ENCODE data around the gene KIF26A.
A peak's percentile ranks its signal among the peaks of the same experiment; 100 is the strongest.

Gene KIF26A

GRCh38 chr14:104133496-104133895 is 4.9 kb upstream of the KIF26A start:
- no peak for DNase-seq

GRCh38 chr14:104134061-104134965 is 4.1 kb upstream of the KIF26A start:
- DNase-seq: no peak

GRCh38 chr14:104135121-104135903 is 3.1 kb upstream of the KIF26A start:
- DNase-seq: peak; percentile 24

- peak; percentile 25 for DNase-seq
Measured at GRCh38 chr14:104135904-104136471, 2.4 kb upstream of the KIF26A start.

GRCh38 chr14:104136472-104137296 is 1.7 kb upstream of the KIF26A start:
- no peak for DNase-seq

GRCh38 chr14:104137297-104138097 is 890 bp upstream of the KIF26A start:
- DNase-seq: peak; percentile 77

GRCh38 chr14:104138718-104139459 is 502 bp downstream of the KIF26A start:
- DNase-seq: no peak

- no peak for DNase-seq
Measured at GRCh38 chr14:104139460-104140212, 1.2 kb downstream of the KIF26A start.

- no peak for DNase-seq
Measured at GRCh38 chr14:104140213-104140462, 1.8 kb downstream of the KIF26A start.

GRCh38 chr14:104140463-104141331 is 2.3 kb downstream of the KIF26A start:
- DNase-seq: no peak

GRCh38 chr14:104141621-104142091 is 3.3 kb downstream of the KIF26A start:
- no peak for DNase-seq

GRCh38 chr14:104142136-104142945 is 4.0 kb downstream of the KIF26A start:
- DNase-seq: no peak

GRCh38 chr14:104142946-104143470 is 4.6 kb downstream of the KIF26A start:
- no peak for DNase-seq

GRCh38 chr14:104143521-104144452 is 5.4 kb downstream of the KIF26A start:
- no peak for DNase-seq

- DNase-seq: no peak
Measured at GRCh38 chr14:104144453-104144790, 6.0 kb downstream of the KIF26A start.

GRCh38 chr14:104144911-104145825 is 6.8 kb downstream of the KIF26A start:
- no peak for DNase-seq

All from activated CD4-positive, alpha-beta T cell treated with anti-CD3 and anti-CD28 coated beads, Interleukin-10, Interleukin-2, amounts not matched to agents 100 ng/mL and 50 ng/mL, durations not matched to agents 16 hours and 8 hours (primary cell).